ENCODE data around the gene TFDP1.
A peak's percentile ranks its signal among the peaks of the same experiment; 100 is the strongest.
"Not testable (repeated sequence)": the region's sequence is repeated elsewhere in the genome, so short reads cannot be mapped to it uniquely, and the experiment has no call there.

- TF ChIP-seq, protein P1, sequence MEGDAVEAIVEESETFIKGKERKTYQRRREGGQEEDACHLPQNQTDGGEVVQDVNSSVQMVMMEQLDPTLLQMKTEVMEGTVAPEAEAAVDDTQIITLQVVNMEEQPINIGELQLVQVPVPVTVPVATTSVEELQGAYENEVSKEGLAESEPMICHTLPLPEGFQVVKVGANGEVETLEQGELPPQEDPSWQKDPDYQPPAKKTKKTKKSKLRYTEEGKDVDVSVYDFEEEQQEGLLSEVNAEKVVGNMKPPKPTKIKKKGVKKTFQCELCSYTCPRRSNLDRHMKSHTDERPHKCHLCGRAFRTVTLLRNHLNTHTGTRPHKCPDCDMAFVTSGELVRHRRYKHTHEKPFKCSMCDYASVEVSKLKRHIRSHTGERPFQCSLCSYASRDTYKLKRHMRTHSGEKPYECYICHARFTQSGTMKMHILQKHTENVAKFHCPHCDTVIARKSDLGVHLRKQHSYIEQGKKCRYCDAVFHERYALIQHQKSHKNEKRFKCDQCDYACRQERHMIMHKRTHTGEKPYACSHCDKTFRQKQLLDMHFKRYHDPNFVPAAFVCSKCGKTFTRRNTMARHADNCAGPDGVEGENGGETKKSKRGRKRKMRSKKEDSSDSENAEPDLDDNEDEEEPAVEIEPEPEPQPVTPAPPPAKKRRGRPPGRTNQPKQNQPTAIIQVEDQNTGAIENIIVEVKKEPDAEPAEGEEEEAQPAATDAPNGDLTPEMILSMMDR (IDR thresholded peaks at IDR 0.05): peak in 3 of 7 experiments; percentile 11 to 36 (median 25)
- not testable (repeated sequence) for TF ChIP-seq POLR2AphosphoS5 (IDR thresholded peaks at IDR 0.05)
Measured at GRCh38 chr13:113621498-113621897, 36.9 kb downstream of the TFDP1 start.
